ENCODE results near the gene ST3GAL5. TPM values are rescaled to one million over a fixed set of nuclear protein-coding genes. Genes with fewer than 3 reads are reported as not detected.

Gene ST3GAL5
- total RNA-seq, 1 experiment from 2014 or later, result 3.8 TPM

GRCh38 chr2:85930129-85931124 is 41.6 kb upstream of the ST3GAL5 start:
- DNase-seq, result no peak
- Mint-ChIP-seq H3K4me1 (ENCODE audit: low read depth, unreplicated experiment) (peaks cover under 1% of the 10 kb centered on the region), H3K27ac (ENCODE audit: unreplicated experiment) (no peak overlapping the region), H3K4me3 (ENCODE audit: low read depth, unreplicated experiment) (no peak overlapping the region), H3K27me3 (ENCODE audit: unreplicated experiment) (peaks cover 3% of the 10 kb centered on the region), H3K36me3 (ENCODE audit: insufficient read depth, unreplicated experiment) (no peaks in the 10 kb centered on the region), H3K9me3 (ENCODE audit: low read depth, unreplicated experiment) (no peaks in the 10 kb centered on the region)
- no peak for TF ChIP-seq CTCF (IDR thresholded peaks at IDR 0.05; ENCODE audit: unreplicated experiment)
- BruUV-seq (replicated peaks), result no TSS peak
- CTCF ChIA-PET, result interaction anchor here (0.7 kb wide), 1 partner anchor 20 kb away, joined by 6 read pairs; no protein-coding TSS in a partner anchor
- intact Hi-C loops (cut with micrococcal nuclease; ENCODE audit: unreplicated experiment), result no loop called here

DNA sequence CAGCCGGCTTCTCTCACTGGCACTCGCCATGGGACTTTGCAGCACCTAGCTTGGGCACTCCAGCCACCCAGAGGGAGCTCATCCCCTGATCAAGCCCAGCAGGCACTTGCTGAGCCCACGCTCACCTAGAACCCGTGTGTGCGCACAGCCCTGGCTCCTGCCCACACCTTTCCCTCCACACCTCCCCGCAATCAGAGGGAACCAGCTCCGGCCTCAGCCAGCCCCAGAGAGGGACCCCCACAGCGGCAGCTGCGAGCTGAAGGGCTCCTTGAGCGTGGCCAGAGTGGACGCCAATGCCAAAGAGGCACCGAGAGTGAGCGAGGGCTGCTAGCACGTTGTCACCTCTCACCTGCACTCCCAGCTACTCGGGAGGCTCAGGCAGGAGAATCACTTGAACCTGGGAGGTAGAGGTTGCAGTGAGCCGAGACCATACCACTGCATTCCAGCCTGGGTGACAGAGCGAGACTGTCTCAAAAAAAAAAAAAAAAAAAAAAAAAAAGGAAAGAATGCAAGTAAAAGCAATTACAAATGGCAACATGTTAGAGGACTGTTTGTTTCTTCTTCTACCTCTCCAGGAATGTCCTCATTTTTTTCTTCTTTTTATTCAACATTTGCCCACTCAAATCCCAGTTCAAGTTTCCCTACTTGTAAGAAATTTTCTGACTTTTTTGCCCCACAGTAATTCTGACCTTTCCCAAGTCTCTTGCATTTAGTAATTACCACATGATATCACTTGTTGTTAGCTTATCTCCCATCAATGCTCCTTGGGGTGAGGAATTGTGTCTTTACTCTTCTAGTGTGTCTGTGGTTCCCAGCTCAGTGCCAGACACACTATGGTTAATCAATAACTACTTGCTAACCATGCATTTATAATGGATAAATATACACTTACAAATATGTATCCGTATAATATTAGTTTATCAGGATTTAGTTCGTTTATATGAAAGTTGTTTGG is 40.6 kb upstream of the ST3GAL5 start:
- CTCF ChIA-PET, result interaction anchor here (0.7 kb wide), 1 partner anchor 21 kb away, joined by 6 read pairs; no protein-coding TSS in a partner anchor
- Mint-ChIP-seq H3K4me3 (ENCODE audit: low read depth, unreplicated experiment) (no peak overlapping the region), H3K27me3 (ENCODE audit: unreplicated experiment) (peaks cover 14% of the 10 kb centered on the region), H3K4me1 (ENCODE audit: low read depth, unreplicated experiment) (no peaks in the 10 kb centered on the region), H3K9me3 (ENCODE audit: low read depth, unreplicated experiment) (no peaks in the 10 kb centered on the region), H3K36me3 (ENCODE audit: insufficient read depth, unreplicated experiment) (no peaks in the 10 kb centered on the region), H3K27ac (ENCODE audit: unreplicated experiment) (no peak overlapping the region)
- intact Hi-C loops (cut with micrococcal nuclease; ENCODE audit: unreplicated experiment), result no loop called here
- no peak for DNase-seq
- BruUV-seq (replicated peaks), result no TSS peak
- TF ChIP-seq CTCF (IDR thresholded peaks at IDR 0.05; ENCODE audit: unreplicated experiment), result no peak

GRCh38 chr2:85926931-85927661 is 38.3 kb upstream of the ST3GAL5 start:
- Mint-ChIP-seq H3K9me3 (ENCODE audit: low read depth, unreplicated experiment) (no peaks in the 10 kb centered on the region), H3K4me3 (ENCODE audit: low read depth, unreplicated experiment) (no peak overlapping the region), H3K4me1 (ENCODE audit: low read depth, unreplicated experiment) (no peaks in the 10 kb centered on the region), H3K27me3 (ENCODE audit: unreplicated experiment) (peaks cover 15% of the 10 kb centered on the region), H3K27ac (ENCODE audit: unreplicated experiment) (no peak overlapping the region), H3K36me3 (ENCODE audit: insufficient read depth, unreplicated experiment) (no peaks in the 10 kb centered on the region)
- intact Hi-C loops (cut with micrococcal nuclease; ENCODE audit: unreplicated experiment), result no loop called here
- TF ChIP-seq CTCF (IDR thresholded peaks at IDR 0.05; ENCODE audit: unreplicated experiment), result no peak
- no peak for DNase-seq
- CTCF ChIA-PET, result interaction anchor here (1.0 kb wide), 1 partner anchor 11 kb away, joined by 3 read pairs; no protein-coding TSS in a partner anchor
- no TSS peak for BruUV-seq (replicated peaks)

GRCh38 chr2:85926526-85926925 is 37.7 kb upstream of the ST3GAL5 start:
- intact Hi-C loops (cut with micrococcal nuclease; ENCODE audit: unreplicated experiment), result no loop called here
- H3K36me3 Mint-ChIP-seq (ENCODE audit: insufficient read depth, unreplicated experiment), result no peaks in the 10 kb centered on the region
- CTCF ChIA-PET, result no interaction called here

More at GRCh38 chr2:85926526-85926925, 37.7 kb upstream of the ST3GAL5 start:
- no peak for TF ChIP-seq CTCF (IDR thresholded peaks at IDR 0.05; ENCODE audit: unreplicated experiment)
- Mint-ChIP-seq H3K27ac (ENCODE audit: unreplicated experiment) (no peak overlapping the region), H3K4me1 (ENCODE audit: low read depth, unreplicated experiment) (no peaks in the 10 kb centered on the region), H3K27me3 (ENCODE audit: unreplicated experiment) (peaks cover 15% of the 10 kb centered on the region), H3K9me3 (ENCODE audit: low read depth, unreplicated experiment) (no peaks in the 10 kb centered on the region), H3K4me3 (ENCODE audit: low read depth, unreplicated experiment) (no peak overlapping the region)
- DNase-seq, result no peak
- BruUV-seq (replicated peaks), result no TSS peak
